Ishikawa (cell line): Measurements from ENCODE around the gene ZNF365.

Experiments used
- CEBPB ChIP-seq: IDR thresholded peaks from 2 replicates; pipeline ENCODE4 v1.6.1; 2012
- CREB1 ChIP-seq: IDR thresholded peaks from 2 replicates; pipeline ENCODE4 v1.6.1; 2012; ENCODE audit warnings: low read depth
- FOXM1 ChIP-seq: IDR thresholded peaks from 2 replicates; pipeline ENCODE4 v1.6.1; 2012; ENCODE audit warnings: low read depth, borderline replicate concordance
- MAX ChIP-seq: IDR thresholded peaks from 2 replicates; pipeline ENCODE4 v1.6.1; 2012
- TAF1 ChIP-seq: IDR thresholded peaks from 2 replicates; pipeline ENCODE4 v1.6.1; 2012; ENCODE audit warnings: low read depth, mild to moderate bottlenecking
- TEAD4 ChIP-seq: IDR thresholded peaks from 2 replicates; pipeline ENCODE4 v1.6.1; 2012
- USF1 ChIP-seq: IDR thresholded peaks from 2 replicates; pipeline ENCODE4 v1.6.1; 2012

- TF ChIP-seq TAF1 (no peak), TEAD4 (no peak), CEBPB (no peak), MAX (no peak), USF1 (no peak), CREB1 (no peak), FOXM1 (no peak)
These were observed 9.9 kb downstream of the ZNF365 start for GRCh38 chr10:62384057-62384446.
